Stomach (tissue), 9 donors: ENCODE results near the gene CDC14A. TPM values are rescaled to one million over a fixed set of nuclear protein-coding genes. Genes with fewer than 3 reads are reported as not detected.

Experiments used
- DNase-seq, 2 donors: peaks; one replicate each; pipeline versions ENCODE4 v3.0.0 to v3.0.0-alpha.2; 2013 to 2019
- H3K27ac ChIP-seq, 5 donors: fragments of 200-600 bp in 4 of 5; sonication (generic) in 4 of 5; one replicate each; pipeline ENCODE4 v1.5.1; 2013 to 2019; ENCODE audit warnings: mild to moderate bottlenecking in 1 of 5, moderate library complexity in 1 of 5
- H3K27me3 ChIP-seq, 3 donors: fragments of 200-600 bp; sonication (generic); one replicate each; pipeline ENCODE4 v1.5.1; 2017 to 2019; ENCODE audit warnings: mixed run types in 1 of 3
- H3K36me3 ChIP-seq, 4 donors: fragments of 200-600 bp; sonication (generic); 1 replicate in 3 of 4; 2 replicates in 1 of 4; pipeline ENCODE4 v1.5.1; 2016 to 2019
- H3K4me1 ChIP-seq, 4 donors: fragments of 200-600 bp; sonication (generic); one replicate each; pipeline ENCODE4 v1.5.1; 2016 to 2019
- H3K4me3 ChIP-seq, 4 donors: fragments of 200-600 bp; sonication (generic) in 3 of 4; one replicate each; pipeline ENCODE4 v1.5.1; 2016 to 2019; ENCODE audit warnings: mild to moderate bottlenecking in 1 of 4
- H3K9me3 ChIP-seq, 4 donors: fragments of 200-600 bp; sonication (generic); one replicate each; pipeline ENCODE4 v1.5.1; 2016 to 2019
- CTCF ChIP-seq, 7 experiments: fragments of 450-650 bp in 4 of 7; fragments of 200-600 bp in 3 of 7; sonication (generic) in 3 of 7; IDR thresholded peaks; one replicate each; pipeline ENCODE4 v1.5.1; 2016 to 2019; ENCODE audit warnings: antibody characterized with exemption in 7 of 7, control low read depth in 2 of 7, mild to moderate bottlenecking in 1 of 7
- EP300 ChIP-seq: sonication (generic); formaldehyde crosslinking; IDR thresholded peaks from one replicate; pipeline ENCODE4 v1.6.1; 2017; ENCODE audit warnings: antibody characterized with exemption
- POLR2A ChIP-seq, 4 donors: fragments of 450-650 bp; IDR thresholded peaks; one replicate each; pipeline ENCODE4 v1.6.1; 2016; ENCODE audit warnings: antibody characterized with exemption in 4 of 4, control low read depth in 2 of 4, mild to moderate bottlenecking in 1 of 4, moderate library complexity in 1 of 4
- POLR2AphosphoS5 ChIP-seq, 3 donors: sonication (generic); formaldehyde crosslinking; IDR thresholded peaks; one replicate each; pipeline ENCODE4 v1.6.1; 2016; ENCODE audit warnings: antibody characterized with exemption in 3 of 3
- WGBS, 5 donors: extraction: QIAGEN DNeasy Blood & Tissue Kit in 3 of 5; methylation state at CpG; one replicate each; pipeline versions ENCODE4 v1.1.5 to v1.1.7; 2013 to 2018; 5-methylcytosine and 5-hydroxymethylcytosine counted together
- intact Hi-C: fragments of 100-400 bp; cut with DNase I; formaldehyde crosslinking; loops from one replicate; pipeline ENCODE4 v1.15.1; 2023; ENCODE audit warnings: low total_unique reads
- polyA plus RNA-seq, 3 donors: library from polyadenylated mRNA; stranded (reverse); fragments of 200-250 nt; gene quantifications; one replicate each; pipeline ENCODE4 v1.2.3, GENCODE V29; 2013
- total RNA-seq, 5 donors: library from RNA; depleted of rRNA; stranded (reverse); fragments of >200 nt; gene quantifications; one replicate each; pipeline versions ENCODE4 v1.1.0 to v1.2.3, GENCODE V29; 2014 to 2016
- donor health status: healthy with polysubstance abuse.
- donor health status: Bipolar disorder and iron deficiency.
- donor health status: healthy.

Gene CDC14A
- total and polyA plus RNA-seq, 8 donors: 2.1 to 31.0 (median 12.1) TPM

DNA sequence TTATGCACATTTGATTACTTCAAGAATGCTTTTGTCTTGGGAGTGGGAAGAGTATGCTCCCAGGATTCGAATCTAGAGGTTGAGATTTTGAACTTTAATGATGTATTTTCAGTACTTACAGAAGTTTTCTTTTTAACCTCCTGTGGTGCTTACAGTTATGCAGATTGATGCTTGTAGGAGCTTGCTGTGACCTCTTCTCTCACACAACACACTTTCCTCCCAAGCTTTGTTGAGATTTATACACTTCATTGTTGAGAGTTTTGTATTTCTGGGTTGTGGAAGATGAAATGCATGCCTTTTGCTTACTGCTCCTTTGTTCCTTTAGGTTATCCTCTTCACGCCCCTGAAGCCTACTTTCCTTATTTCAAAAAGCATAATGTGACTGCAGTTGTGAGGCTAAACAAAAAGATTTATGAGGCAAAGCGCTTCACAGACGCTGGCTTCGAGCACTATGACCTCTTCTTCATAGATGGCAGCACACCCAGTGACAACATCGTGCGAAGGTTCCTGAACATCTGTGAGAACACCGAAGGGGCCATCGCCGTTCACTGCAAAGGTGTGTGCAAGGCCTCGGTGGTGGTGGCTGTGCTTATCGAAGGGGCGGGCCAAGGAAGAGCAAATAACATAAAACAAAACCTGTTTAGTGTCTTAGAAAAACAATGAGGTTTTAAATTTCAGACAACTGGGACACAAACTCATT lies 110.2 kb downstream of the CDC14A start:
- intact Hi-C loops: loop anchor here (10.0 kb wide), 3 partner anchors 178 to 658 kb away; no protein-coding TSS in a partner anchor
- Histone ChIP-seq H3K4me3 (no peak overlapping the region), H3K4me1 (peaks cover 0 to 20% (median 7%) of the 10 kb centered on the region in 4 donors), H3K27ac (no peak overlapping the region), H3K27me3 (no peaks in the 10 kb centered on the region), H3K36me3 (peaks cover 0 to 19% (median 5%) of the 10 kb centered on the region in 4 donors), H3K9me3 (no peaks in the 10 kb centered on the region)
- no peak for TF ChIP-seq CTCF (IDR thresholded peaks at IDR 0.05)
- TF ChIP-seq POLR2AphosphoS5 (IDR thresholded peaks at IDR 0.05): no peak
- no peak for TF ChIP-seq POLR2A (IDR thresholded peaks at IDR 0.05)
- TF ChIP-seq EP300: no peak
- WGBS, 5 donors: 70 to 83% (median 77%) methylated on average over 13 of the region's 13 CpGs
- DNase-seq: no peak

- no peaks in the 10 kb centered on the region for H3K9me3 ChIP-seq
- TF ChIP-seq CTCF (IDR thresholded peaks at IDR 0.05) (peak in 5 of 7 experiments; percentile 33 to 72 (median 57)), POLR2AphosphoS5 (IDR thresholded peaks at IDR 0.05) (no peak), POLR2A (IDR thresholded peaks at IDR 0.05) (no peak)
- H3K4me3 ChIP-seq: no peak overlapping the region
- no peak overlapping the region for H3K27ac ChIP-seq
- H3K27me3 ChIP-seq: no peaks in the 10 kb centered on the region
- peak; percentile 63 to 81 for DNase-seq
- H3K36me3 ChIP-seq: peaks cover 0 to 34% (median 12%) of the 10 kb centered on the region in 4 donors
- intact Hi-C loops: loop anchor here (10.0 kb wide), 3 partner anchors 179 to 659 kb away; no protein-coding TSS in a partner anchor
- peaks cover 0 to 20% (median 7%) of the 10 kb centered on the region in 4 donors for H3K4me1 ChIP-seq
- WGBS, 5 donors: 25 to 39% (median 28%) methylated on average over 10 of the region's 10 CpGs
Measured at GRCh38 chr1:100463791-100464424, 111.6 kb downstream of the CDC14A start.

DNA sequence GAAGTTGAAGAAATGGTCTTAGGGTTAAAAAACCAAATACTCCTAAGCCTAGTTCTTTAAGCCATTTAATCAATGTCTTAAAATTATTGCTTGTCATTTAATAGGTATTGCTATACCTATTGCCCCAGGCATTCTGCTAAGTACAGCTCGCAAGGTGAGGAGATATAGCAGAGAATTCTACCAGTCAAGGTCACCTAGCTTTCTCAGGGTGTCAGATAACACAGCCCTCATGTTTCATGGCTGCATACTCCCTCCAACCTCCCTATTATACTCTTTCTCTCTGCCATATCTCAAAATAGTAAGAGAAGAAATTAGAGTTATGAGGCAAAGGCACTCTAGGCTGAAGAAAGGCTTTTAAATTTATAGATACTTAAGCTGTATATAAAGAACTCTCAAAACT lies 117.3 kb downstream of the CDC14A start:
- no peaks in the 10 kb centered on the region for H3K9me3 ChIP-seq
- H3K27me3 ChIP-seq: no peaks in the 10 kb centered on the region
- 77 to 100% (median 91%) methylated on average over 1 of the region's 1 CpG for WGBS, 5 donors
- H3K4me1 ChIP-seq: no peaks in the 10 kb centered on the region
- H3K4me3 ChIP-seq: no peak overlapping the region
- TF ChIP-seq EP300 (no peak), CTCF (IDR thresholded peaks at IDR 0.05) (no peak), POLR2AphosphoS5 (IDR thresholded peaks at IDR 0.05) (no peak), POLR2A (IDR thresholded peaks at IDR 0.05) (no peak)
- peaks cover 0 to 30% (median 11%) of the 10 kb centered on the region in 4 donors for H3K36me3 ChIP-seq
- intact Hi-C loops: loop anchor here (10.0 kb wide), 3 partner anchors 185 to 665 kb away; no protein-coding TSS in a partner anchor
- DNase-seq: no peak
- no peak overlapping the region for H3K27ac ChIP-seq

DNA sequence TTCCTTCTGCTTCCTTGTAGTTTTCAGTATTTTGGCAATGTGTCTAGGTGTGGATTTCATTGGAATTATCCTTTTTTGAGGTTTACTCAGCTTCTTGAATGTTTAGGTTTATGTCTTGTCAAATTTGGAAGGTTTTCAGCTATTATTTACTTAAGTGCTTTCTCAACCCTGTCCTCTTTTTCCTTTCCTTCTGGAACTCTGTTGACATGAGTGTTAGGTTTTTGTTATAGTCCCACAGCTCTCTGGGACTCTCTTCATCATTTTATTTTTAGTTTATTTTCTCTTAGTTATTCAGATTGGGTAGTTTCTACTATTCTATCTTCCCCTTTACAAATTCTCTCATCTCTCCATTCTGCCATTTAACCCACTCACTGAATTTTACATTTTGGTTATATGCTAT lies 122.5 kb downstream of the CDC14A start:
- Histone ChIP-seq H3K36me3 (peaks cover 0 to 14% (median 0%) of the 10 kb centered on the region in 4 donors), H3K4me3 (no peak overlapping the region), H3K4me1 (no peaks in the 10 kb centered on the region), H3K27ac (no peak overlapping the region), H3K9me3 (no peaks in the 10 kb centered on the region), H3K27me3 (no peaks in the 10 kb centered on the region)
- no peak for TF ChIP-seq POLR2AphosphoS5 (IDR thresholded peaks at IDR 0.05)
- no peak for TF ChIP-seq EP300
- TF ChIP-seq CTCF (IDR thresholded peaks at IDR 0.05): no peak
- TF ChIP-seq POLR2A (IDR thresholded peaks at IDR 0.05): no peak
- intact Hi-C loops: no loop called here
- DNase-seq: no peak
